NCI-H1105 treated with DMSO at 0.1 percent for 48 hours (cell line): ENCODE results near the gene TNP1.

Source experiments
- DNase-seq: peaks from one replicate; lab custom pipeline; 2025; lab: John Stamatoyannopoulos, UW

The TNP1 gene

GRCh38 chr2:216873573-216873972 lies 13.7 kb upstream of the TNP1 start:
- no peak for DNase-seq

- DNase-seq: no peak
These were observed 12.8 kb upstream of the TNP1 start for GRCh38 chr2:216872624-216873023.

DNA sequence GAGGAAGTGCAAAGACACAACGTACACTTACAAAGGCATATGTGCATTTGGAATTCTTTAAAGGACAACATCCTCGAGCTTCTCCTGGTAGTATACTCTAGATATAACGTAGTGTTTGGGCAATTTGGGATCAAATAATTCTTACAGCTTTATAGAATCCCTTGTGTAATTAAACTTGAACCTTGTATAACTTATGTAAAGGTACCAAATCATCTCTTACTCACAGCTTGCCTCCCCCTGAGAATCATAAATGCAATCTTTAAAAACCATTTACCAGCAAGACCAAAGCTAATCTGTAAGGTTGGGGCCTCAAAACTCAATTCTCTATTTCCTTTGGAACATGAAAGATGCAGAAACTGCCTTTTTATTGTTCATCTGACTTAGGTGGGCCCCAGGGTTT lies 12.2 kb upstream of the TNP1 start:
- DNase-seq: no peak

DNA sequence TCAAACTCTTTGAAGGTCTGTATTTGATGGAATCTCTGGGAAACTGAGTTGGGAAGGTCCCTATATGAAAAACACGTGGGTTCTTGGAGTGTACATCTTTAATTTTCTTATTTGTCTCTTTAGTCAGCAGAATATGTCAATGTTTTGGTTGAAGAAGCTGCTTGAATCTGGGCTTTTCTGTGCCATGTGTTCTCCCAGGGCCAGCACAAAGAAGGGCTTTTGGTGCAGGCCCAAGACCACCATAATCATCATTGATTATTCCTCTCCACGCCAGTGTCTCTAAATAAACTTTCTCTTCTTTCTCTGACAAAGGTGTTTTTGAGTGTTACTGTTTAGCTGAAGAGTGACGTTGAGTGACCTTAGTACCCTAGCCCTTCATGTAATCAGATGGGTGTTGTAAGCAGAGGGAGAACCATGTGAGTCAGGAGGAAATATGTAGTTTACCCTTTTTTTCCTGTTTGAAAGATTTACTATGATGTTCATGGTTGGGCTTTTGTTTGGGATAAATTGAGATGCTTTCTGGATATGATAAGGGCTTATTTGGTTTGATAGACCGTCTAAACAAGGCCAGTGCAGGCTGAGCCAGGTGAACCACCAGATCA lies 11.6 kb upstream of the TNP1 start:
- no peak for DNase-seq

DNA sequence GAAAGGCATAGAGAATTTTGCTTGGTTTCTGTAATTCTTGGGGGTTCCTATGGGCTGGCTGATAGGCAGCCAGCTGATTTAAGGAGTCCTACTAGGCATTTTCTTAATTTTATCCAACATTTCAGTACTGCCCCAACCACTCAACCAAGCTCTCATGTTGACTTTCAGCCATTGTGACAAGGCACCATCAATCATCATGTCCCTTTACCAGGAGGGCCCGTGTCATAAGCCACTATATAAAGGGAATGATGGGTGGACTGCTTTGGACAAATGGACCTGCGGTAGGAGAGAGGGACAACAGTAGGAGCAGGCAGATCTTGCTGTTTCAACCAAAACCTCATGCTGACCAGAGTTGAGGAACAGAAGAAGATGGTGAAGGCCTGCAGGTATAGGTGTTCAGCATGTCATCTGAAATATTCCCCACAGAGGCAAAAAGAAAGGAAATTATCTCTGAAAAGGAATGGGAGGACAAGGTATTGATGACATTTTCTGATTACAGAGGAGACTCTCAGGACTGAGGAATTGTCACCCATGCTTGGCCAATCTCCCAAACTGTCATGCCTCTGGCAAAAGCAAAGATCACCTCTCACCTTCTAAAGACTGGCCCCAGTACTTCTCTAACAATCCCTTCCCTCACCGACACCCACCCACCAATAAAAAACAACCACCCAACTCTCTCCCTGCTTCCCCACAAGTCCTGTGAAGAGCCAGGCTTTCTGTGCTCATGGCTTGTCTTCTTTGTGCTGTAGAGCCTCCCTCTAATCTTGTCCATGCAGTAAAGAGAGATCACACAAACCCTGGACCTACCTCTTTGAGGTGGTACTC lies 10.9 kb upstream of the TNP1 start:
- DNase-seq: no peak

GRCh38 chr2:216866515-216867095 lies 6.7 kb upstream of the TNP1 start:
- no peak for DNase-seq

DNA sequence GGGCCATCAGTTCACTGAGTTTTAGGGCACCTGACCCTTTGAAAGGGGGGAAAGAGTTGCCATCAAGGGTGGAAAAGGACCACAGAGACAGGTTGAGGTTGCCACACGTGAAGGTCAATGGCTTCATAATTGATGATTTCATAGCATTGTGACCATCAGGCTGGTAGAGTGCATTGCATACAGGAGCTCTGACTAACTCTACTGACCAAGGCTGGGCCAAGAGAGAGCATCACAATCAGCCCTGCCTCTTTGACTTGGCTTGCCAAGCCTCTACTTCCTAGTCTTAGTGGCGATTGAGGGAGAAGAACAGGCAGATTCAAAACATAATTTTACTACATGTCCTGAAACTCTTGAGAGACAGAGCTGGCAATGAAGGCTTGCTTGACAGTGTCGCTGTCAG lies 5.8 kb upstream of the TNP1 start:
- DNase-seq: no peak

- DNase-seq: no peak
These were observed 4.1 kb upstream of the TNP1 start for GRCh38 chr2:216863946-216864345.

- no peak for DNase-seq
These were observed 2.9 kb upstream of the TNP1 start for GRCh38 chr2:216862628-216863398.

- DNase-seq: no peak
These were observed 718 bp upstream of the TNP1 start for GRCh38 chr2:216860426-216861137.

- no peak for DNase-seq
These were observed 1.6 kb downstream of the TNP1 start for GRCh38 chr2:216858312-216858711.

DNA sequence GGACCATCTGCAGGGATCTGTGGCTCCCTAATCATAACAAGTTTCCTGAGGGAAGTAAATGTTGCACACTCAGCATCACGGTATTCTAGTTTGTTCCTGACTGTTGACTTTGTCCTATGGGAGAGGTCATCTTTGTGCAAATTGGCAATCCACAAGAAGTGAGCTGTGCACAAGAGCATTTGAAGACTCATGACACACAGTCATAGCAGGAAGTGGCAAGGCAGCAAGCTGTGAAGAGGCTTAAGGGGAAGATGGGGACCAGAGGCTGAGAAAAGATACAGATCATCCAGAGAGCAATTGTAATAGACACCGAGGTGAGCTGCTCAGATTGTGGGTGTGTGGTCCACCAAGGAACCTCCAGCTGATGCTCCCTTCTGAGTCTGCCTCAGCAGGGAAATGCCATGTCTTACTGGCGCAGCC lies 2.7 kb downstream of the TNP1 start:
- no peak for DNase-seq

GRCh38 chr2:216856406-216857065 lies 3.3 kb downstream of the TNP1 start:
- no peak for DNase-seq

DNA sequence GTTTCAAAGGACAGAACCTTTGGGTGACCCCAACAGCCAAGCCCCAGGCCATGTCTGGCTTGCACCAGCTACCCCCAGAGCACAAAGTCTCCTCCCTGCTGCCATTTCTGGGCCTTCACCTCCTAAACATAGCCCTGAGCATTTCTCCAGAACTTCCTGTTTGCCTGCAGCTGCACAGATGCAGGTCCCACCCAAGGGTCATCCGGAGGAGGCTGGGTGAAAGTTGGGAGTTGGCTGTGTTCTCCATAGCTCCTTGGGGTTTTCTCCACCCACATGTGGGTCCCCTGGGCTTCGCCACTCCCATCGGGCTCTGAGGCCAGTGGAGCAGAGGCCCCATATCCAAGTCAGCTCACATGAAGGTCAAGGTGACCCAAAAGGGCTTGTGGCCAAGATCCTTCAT lies 4.3 kb downstream of the TNP1 start:
- DNase-seq: no peak

GRCh38 chr2:216855079-216855478 lies 4.8 kb downstream of the TNP1 start:
- no peak for DNase-seq

DNA sequence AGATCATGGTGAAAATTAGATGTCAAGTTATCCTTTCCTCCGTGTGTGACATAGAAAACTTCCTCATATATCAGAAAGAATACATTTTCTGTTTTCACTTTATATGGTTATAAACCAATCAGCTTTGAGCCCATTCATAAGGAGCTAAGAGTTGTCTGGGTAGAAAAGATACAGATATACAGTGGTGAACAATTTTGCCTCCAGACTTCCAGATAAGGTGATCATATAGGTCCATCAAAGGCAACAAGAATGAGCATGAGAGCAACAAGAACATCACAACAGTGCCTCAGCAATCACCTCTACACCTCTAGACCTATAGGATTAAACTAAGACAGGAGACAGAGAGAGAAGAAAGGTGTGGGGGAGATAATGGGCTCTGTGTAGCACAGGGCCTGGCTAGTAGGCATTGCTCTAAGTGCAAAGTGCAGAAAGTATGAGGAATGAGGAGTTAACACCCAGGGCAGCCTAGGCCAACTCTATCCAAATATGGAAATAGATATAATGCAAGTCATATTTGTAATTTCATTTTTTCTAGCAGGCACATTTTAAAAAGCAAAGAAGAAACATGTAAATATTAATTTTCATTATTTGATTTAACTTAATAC lies 8.3 kb downstream of the TNP1 start:
- no peak for DNase-seq

DNA sequence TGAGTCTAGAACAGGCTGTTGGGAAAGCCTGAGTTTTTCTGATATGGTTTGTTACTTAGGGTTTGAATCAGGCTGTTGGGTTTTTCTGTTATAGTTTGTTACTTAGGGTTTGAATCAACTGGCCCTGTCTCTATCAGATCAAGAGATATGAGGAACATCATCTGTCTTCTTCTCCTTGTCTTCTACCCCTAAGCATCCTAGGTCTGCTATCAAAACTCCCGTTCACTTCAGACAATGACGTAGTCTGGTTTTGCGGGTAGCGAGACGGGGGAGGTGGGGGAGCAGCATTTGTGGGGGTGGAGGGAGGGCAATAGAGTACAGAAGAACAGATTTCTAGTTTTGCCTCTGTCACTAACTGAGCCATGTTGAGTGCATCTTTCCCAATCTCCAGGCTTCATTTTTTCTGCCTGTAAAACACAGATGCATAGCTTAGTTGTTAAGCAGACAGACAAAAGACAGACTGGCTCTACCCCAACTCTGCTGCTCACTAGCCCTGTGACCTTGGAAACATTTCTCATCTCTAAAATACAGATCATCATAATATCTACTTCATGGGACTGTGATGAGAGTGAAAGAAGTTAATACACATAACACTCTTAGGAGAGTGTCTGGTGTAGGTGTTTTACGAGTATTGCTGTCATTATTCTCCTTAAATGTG lies 9.1 kb downstream of the TNP1 start:
- no peak for DNase-seq

- DNase-seq: peak; percentile 81
These were observed 9.9 kb downstream of the TNP1 start for GRCh38 chr2:216849987-216850386.

DNA sequence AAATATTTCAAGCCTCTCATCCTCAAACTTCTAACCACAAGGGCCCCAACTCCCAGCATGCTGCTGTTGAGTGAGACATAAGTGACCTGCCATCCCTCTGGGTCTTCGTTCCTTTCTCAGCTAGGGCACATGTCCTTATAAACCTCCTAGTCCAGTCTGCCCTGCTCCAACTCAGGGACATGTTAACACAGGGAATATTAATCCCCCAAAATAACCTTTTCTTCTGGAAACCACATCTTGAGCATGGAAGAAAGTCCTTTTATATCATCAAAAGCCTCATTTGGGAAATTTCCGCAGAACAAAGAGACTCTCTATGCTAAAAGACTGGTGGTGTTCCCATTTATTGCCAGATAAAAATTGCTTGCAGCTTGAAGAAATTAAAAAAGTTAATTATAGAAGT lies 14.4 kb downstream of the TNP1 start:
- no peak for DNase-seq

DNA sequence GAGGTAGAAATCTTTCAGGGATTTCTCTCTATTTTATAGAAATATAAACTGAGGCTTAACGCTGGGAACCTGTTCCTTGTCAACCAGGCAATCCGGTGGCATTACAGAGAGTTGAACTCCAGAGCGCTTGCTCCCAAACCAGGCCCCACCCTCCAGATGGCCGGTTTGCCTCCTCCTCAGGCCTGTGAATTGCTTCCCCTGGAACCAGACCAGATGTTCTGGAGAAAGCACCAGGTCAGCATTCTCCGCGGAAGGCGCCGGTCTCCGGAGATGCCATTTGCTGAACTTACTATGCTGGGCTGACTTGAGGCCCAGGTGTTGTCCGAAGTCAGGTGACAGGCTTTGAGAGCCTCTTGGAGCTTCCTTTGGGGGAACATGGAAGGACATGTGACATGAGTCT lies 17.2 kb downstream of the TNP1 start:
- no peak for DNase-seq

GRCh38 chr2:216839688-216840087 lies 20.2 kb downstream of the TNP1 start:
- no peak for DNase-seq
